ENCODE results near the gene IRF4. TPM values are rescaled to one million over a fixed set of nuclear protein-coding genes. Genes with fewer than 3 reads are reported as not detected.

IRF4 gene
- total and polyA plus RNA-seq, 2 experiments from 2014 or later, result 1.3 to 1.9 TPM

DNA sequence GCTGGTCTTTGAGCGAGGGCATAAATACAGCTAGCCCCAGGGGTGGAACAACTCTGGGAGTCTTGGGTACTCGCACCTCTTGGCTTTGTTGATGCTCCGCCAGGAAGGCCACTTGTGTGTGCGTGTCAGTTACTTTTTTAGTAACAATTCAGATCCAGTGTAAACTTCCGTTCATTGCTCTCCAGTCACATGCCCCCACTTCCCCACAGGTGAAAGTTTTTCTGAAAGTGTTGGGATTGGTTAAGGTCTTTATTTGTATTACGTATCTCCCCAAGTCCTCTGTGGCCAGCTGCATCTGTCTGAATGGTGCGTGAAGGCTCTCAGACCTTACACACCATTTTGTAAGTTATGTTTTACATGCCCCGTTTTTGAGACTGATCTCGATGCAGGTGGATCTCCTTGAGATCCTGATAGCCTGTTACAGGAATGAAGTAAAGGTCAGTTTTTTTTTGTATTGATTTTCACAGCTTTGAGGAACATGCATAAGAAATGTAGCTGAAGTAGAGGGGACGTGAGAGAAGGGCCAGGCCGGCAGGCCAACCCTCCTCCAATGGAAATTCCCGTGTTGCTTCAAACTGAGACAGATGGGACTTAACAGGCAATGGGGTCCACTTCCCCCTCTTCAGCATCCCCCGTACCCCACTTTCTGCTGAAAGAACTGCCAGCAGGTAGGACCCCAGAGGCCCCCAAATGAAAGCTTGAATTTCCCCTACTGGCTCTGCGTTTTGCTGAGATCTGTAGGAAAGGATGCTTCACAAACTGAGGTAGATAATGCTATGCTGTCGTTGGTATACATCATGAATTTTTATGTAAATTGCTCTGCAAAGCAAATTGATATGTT, 19.2 kb downstream of the IRF4 start (continued):
- TF ChIP-seq ZNF462 (CRISPR knock-in tag; IDR thresholded peaks at IDR 0.05) (no peak), STAT1 (IDR thresholded peaks at IDR 0.05; ENCODE audit: unreplicated experiment) (no peak)

- no peaks in the 10 kb centered on the region for H3F3A ChIP-seq (replicated peaks; ENCODE audit: low read depth)
- no peak overlapping the region for H3K4me3 ChIP-seq
- no peaks in the 10 kb centered on the region for H3K9me2 ChIP-seq (ENCODE audit: insufficient read depth)
- H2AFZ ChIP-seq, result no peak overlapping the region
- peak; percentile 38; the same call in 2 of the 3 replicates for ATAC-seq
- H3K27ac ChIP-seq (ENCODE audit: low read depth), result no peak overlapping the region
- peaks cover 14% of the 10 kb centered on the region for H3K9me3 Mint-ChIP-seq
- H3K36me3 Mint-ChIP-seq (ENCODE audit: low read depth), result peaks cover 3% of the 10 kb centered on the region; the same call in 1 of the 3 replicates
- peaks cover 23% of the 10 kb centered on the region for H3K4me1 Mint-ChIP-seq
- no peaks in the 10 kb centered on the region for H3K4me1 ChIP-seq (ENCODE audit: insufficient read depth)
- 0 out of 2 replicates have a peak, but pooled peaks cover 5% of the 10 kb centered on the region for H3K36me3 ChIP-seq (ENCODE audit: insufficient read depth)
- no peaks in the 10 kb centered on the region for H3K27me3 ChIP-seq (ENCODE audit: insufficient read depth)
- no peaks in the 10 kb centered on the region for H3K79me2 ChIP-seq (replicated peaks; ENCODE audit: insufficient read depth)
- H3K27me3 Mint-ChIP-seq (ENCODE audit: insufficient read depth, low read depth, poor library complexity), result peaks cover 2% of the 10 kb centered on the region
- DNase-seq (ENCODE audit: low spot score), result no peak
- no peak overlapping the region for H3K4me2 ChIP-seq
- H3K4me3 Mint-ChIP-seq, result no peak overlapping the region
- no peak overlapping the region for H3K27ac Mint-ChIP-seq
- no peaks in the 10 kb centered on the region for H4K20me1 ChIP-seq (replicated peaks; ENCODE audit: insufficient read depth)
- TF ChIP-seq EZH2 (IDR thresholded peaks at IDR 0.05; ENCODE audit: low read depth, unreplicated experiment), result no peak
- no peak for TF ChIP-seq ZNF331 (CRISPR knock-in tag; IDR thresholded peaks at IDR 0.05; ENCODE audit: low read depth)
- TF ChIP-seq JUNB (IDR thresholded peaks at IDR 0.05; ENCODE audit: unreplicated experiment), result no peak
- TF ChIP-seq, protein P1, sequence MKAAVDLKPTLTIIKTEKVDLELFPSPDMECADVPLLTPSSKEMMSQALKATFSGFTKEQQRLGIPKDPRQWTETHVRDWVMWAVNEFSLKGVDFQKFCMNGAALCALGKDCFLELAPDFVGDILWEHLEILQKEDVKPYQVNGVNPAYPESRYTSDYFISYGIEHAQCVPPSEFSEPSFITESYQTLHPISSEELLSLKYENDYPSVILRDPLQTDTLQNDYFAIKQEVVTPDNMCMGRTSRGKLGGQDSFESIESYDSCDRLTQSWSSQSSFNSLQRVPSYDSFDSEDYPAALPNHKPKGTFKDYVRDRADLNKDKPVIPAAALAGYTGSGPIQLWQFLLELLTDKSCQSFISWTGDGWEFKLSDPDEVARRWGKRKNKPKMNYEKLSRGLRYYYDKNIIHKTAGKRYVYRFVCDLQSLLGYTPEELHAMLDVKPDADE (IDR thresholded peaks at IDR 0.05), result no peak
- TF ChIP-seq EZH2phosphoT487 (IDR thresholded peaks at IDR 0.05; ENCODE audit: unreplicated experiment), result no peak
Measured at GRCh38 chr6:411402-412145, 20.0 kb downstream of the IRF4 start.

Data from GM23338 (cell line).